Vagina (tissue), 2 donors: ENCODE data around the gene TUBGCP2.

Experiments used
- POLR2A ChIP-seq, 2 donors: fragments of 450-650 bp; IDR thresholded peaks; one replicate each; pipeline ENCODE4 v1.6.1; 2017; ENCODE audit warnings: antibody characterized with exemption in 2 of 2, mild to moderate bottlenecking in 2 of 2, moderate library complexity in 2 of 2
- TF ChIP-seq, protein P1 (sequence below), 3 experiments: fragments of 450-650 bp in 2 of 3; fragments of 200-600 bp in 1 of 3; sonication (generic) in 1 of 3; IDR thresholded peaks; one replicate each; pipeline ENCODE4 v1.5.1; 2017 to 2019; ENCODE audit warnings: antibody characterized with exemption in 3 of 3, mild to moderate bottlenecking in 2 of 3, moderate library complexity in 2 of 3

DNA sequence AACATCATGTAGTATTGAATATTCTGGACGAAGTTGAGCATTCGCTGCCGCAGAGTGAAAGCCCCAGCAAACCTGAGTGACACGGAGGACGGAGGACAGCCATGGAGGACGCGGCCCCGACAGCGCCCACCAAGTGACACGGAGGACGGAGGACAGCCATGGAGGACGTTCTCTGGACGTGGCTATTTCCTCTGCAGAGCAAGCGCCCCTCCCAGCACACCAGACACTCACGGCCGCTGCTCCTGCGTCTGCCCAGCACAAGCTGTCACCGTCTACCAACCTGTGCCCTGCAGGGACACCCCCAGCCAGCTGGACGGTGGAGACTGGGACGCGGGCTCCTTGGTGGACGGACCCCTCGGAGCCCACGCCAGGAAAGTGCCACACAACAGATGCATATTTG lies 24.7 kb downstream of the TUBGCP2 start:
- no peak for TF ChIP-seq POLR2A (IDR thresholded peaks at IDR 0.05)
- TF ChIP-seq, protein P1, sequence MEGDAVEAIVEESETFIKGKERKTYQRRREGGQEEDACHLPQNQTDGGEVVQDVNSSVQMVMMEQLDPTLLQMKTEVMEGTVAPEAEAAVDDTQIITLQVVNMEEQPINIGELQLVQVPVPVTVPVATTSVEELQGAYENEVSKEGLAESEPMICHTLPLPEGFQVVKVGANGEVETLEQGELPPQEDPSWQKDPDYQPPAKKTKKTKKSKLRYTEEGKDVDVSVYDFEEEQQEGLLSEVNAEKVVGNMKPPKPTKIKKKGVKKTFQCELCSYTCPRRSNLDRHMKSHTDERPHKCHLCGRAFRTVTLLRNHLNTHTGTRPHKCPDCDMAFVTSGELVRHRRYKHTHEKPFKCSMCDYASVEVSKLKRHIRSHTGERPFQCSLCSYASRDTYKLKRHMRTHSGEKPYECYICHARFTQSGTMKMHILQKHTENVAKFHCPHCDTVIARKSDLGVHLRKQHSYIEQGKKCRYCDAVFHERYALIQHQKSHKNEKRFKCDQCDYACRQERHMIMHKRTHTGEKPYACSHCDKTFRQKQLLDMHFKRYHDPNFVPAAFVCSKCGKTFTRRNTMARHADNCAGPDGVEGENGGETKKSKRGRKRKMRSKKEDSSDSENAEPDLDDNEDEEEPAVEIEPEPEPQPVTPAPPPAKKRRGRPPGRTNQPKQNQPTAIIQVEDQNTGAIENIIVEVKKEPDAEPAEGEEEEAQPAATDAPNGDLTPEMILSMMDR (IDR thresholded peaks at IDR 0.05) = no peak
